NB4 (cell line): ENCODE data around the gene STOX1.

Source experiments
- CTCF ChIP-seq: IDR thresholded peaks from one replicate; pipeline ENCODE4 v1.5.1; 2012; ENCODE audit warnings: low read depth, low read length
- MYC ChIP-seq: IDR thresholded peaks from 2 replicates; pipeline ENCODE4 v1.6.1; 2011; ENCODE audit warnings: low read depth, low read length
- POLR2A ChIP-seq: IDR thresholded peaks from 2 replicates; pipeline ENCODE4 v1.6.1; 2011; ENCODE audit warnings: mild to moderate bottlenecking; ENCODE audit not compliant: insufficient read length; ENCODE audit errors: extremely low read depth
- TF ChIP-seq, protein P1 (sequence below): IDR thresholded peaks from 2 replicates; pipeline ENCODE4 v1.6.1; 2011; ENCODE audit warnings: low read depth, low read length

- TF ChIP-seq CTCF, result no peak
- TF ChIP-seq MYC, result no peak
- TF ChIP-seq POLR2A, result no peak
- TF ChIP-seq, protein P1, sequence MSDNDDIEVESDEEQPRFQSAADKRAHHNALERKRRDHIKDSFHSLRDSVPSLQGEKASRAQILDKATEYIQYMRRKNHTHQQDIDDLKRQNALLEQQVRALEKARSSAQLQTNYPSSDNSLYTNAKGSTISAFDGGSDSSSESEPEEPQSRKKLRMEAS, result no peak
These were observed 43.9 kb downstream of the STOX1 start for GRCh38 chr10:68871105-68871711.
